Mucosa of gallbladder (tissue), 1 donor: ENCODE measurements around the gene AP2A2. TPM values are rescaled to one million over a fixed set of nuclear protein-coding genes. Genes with fewer than 3 reads are reported as not detected.

Experiments
- DNase-seq: peaks from one replicate; pipeline ENCODE4 v3.0.0-alpha.2; 2020; ENCODE audit warnings: low spot score
- total RNA-seq: library from RNA; stranded (reverse); gene quantifications from one replicate; pipeline ENCODE4 v1.2.1, GENCODE V29; 2021
- donor health status: DM: no; HTN: no; CAD: no.

AP2A2 gene
- total RNA-seq, 1 donor from 2014 or later = 91.8 TPM

- peak; percentile 65 for DNase-seq
Observed at GRCh38 chr11:1041936-1042608, 116.4 kb downstream of the AP2A2 start.

GRCh38 chr11:1042626-1043562 is 117.2 kb downstream of the AP2A2 start:
- DNase-seq = no peak

GRCh38 chr11:1043563-1044096 is 118.0 kb downstream of the AP2A2 start:
- no peak for DNase-seq

GRCh38 chr11:1044160-1044559 is 118.5 kb downstream of the AP2A2 start:
- DNase-seq = no peak

GRCh38 chr11:1047595-1048156 is 122.0 kb downstream of the AP2A2 start:
- no peak for DNase-seq

GRCh38 chr11:1048375-1049070 is 122.9 kb downstream of the AP2A2 start:
- DNase-seq = no peak

- DNase-seq = no peak
Observed at GRCh38 chr11:1049071-1049405, 123.4 kb downstream of the AP2A2 start.

- peak; percentile 65 for DNase-seq
Observed at GRCh38 chr11:1049431-1049891, 123.8 kb downstream of the AP2A2 start.

- no peak for DNase-seq
Observed at GRCh38 chr11:1049911-1050580, 124.4 kb downstream of the AP2A2 start.

GRCh38 chr11:1050581-1051355 is 125.1 kb downstream of the AP2A2 start:
- peak; percentile 80 for DNase-seq

- no peak for DNase-seq
Observed at GRCh38 chr11:1051356-1052132, 125.9 kb downstream of the AP2A2 start.

- no peak for DNase-seq
Observed at GRCh38 chr11:1052133-1053011, 126.7 kb downstream of the AP2A2 start.

- no peak for DNase-seq
Observed at GRCh38 chr11:1053121-1053901, 127.6 kb downstream of the AP2A2 start.

GRCh38 chr11:1054143-1055108 is 128.8 kb downstream of the AP2A2 start:
- DNase-seq = peak; percentile 42

- DNase-seq = no peak
Observed at GRCh38 chr11:1055109-1055703, 129.5 kb downstream of the AP2A2 start.
